HL-60/S4 treated with retinoic acid at 250 ng/mL for 4 days and 3 days (cell line): Measurements from ENCODE around the gene RGCC.

Experiments used
- in situ Hi-C: fragments of 300-500 bp; cut with MboI; formaldehyde crosslinking; loops from 2 replicates; pipeline ENCODE4 v1.7.0; 2022; ENCODE audit warnings: low sequenced_read_pairs

RGCC gene

DNA sequence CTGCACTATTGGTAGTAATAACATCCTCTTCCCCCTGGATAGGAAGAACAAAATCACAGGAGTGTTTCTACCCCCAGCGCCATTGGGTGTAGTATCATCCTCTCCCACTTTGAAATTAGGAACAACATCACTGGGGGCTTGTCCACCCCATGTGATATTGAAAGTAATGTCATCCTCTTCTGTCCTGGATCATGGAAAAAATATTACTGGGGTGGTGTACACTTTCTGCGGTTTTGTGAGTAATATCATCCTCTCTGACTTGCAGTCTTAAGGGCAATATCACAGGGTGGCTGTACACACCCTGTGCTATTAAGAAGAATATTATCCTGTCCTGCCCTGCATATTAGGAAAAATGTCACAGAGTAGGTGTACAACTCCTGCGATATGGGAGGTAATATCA lies 4.9 kb upstream of the RGCC start:
- in situ Hi-C loops: no loop called here

DNA sequence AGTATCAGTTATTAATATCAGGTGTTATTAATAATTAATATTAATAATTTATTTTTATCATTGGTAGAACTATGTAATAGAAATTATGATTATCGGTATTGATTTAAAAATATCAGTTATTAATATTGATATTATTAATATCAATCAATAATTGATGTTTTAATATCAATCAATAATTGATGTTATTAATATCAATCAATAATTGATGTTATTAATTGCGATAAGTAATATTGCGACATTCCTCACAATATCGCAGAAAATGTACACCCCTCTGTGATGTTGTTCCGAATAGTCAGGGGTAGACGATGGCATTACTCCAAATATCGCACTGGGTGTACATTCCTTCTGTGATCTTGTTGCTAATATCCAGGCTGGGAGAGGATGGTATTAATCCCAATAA lies 3.7 kb upstream of the RGCC start:
- in situ Hi-C loops: no loop called here

DNA sequence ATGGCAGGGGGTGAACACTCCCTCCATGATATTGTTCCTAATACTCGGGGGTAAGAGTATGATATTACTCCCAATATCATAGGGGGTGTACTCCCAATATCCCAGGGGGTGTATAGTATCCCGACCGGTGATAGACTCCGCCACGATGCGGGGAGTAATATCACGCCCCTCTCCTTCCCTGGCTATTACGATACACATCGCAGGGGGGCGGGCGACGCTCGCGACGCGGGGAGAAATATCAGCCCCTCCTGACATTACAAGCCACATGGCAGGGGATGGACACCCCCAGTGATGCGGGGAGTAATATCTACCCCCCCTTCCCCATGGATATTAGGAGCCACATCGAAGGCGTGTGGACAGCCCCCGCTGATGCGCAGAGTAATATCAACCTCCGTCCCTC lies 3.2 kb upstream of the RGCC start:
- in situ Hi-C loops: no loop called here

DNA sequence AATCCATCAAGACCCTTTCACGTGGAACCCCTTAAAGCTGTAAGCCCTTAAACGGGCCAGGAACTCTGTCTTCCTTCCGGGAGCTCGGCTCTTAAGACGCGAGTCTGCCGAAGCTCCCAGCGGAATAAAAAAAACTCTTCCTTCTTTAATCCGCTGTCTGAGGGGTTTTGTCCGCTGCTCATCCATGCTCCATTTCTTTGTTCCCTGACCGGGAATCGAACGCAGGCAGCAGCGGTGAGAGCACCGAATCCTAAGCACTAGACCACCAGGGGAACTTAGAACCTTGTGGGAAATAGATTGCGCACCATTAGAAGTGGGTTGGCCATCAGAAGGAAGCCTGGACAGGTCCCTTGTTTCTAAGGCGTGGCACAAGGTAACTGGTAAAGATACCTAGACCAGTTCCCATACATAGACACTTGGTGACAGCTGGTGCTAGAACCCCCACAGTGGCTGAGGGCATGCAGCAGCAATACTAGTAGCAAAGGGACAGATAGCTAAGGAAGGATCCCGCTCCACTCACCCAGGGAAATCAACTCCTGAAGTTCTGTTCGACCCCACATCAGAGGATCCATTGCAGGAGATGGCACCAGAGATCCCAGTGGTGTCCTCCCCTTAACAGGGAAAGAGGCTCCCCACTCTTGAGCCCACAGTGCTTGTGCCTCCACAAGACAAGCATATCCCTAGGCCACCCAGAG lies 1.5 kb upstream of the RGCC start:
- in situ Hi-C loops: no loop called here

DNA sequence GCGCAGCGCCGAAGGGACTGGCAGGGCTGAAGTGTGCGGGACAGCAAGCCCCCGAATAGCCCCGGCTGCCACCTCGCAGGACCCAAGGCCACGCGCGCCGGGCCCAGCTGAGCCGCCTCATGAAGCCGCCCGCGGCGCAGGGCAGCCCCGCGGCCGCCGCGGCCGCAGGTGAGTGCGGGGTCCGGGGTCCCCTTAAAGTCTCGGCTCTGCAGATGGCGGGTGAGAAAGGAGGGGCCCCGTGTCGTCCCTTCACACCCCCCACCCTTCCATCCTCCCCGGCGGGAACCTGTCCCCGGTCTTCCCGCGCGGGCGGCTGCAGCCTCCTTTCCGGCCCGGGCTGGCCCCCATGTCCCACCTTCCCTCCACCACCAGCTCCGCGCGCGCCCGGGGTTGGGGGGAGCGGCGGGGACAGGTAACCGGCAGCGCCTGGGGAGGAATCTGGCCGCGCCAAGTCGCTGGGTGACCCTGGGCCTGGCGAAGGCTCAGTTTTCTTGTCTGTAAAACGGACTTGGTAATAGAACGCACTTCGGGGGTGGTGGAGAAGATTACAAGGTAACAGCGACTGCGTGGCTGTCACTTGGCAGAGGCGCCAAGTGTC lies 338 bp downstream of the RGCC start:
- in situ Hi-C loops: no loop called here

DNA sequence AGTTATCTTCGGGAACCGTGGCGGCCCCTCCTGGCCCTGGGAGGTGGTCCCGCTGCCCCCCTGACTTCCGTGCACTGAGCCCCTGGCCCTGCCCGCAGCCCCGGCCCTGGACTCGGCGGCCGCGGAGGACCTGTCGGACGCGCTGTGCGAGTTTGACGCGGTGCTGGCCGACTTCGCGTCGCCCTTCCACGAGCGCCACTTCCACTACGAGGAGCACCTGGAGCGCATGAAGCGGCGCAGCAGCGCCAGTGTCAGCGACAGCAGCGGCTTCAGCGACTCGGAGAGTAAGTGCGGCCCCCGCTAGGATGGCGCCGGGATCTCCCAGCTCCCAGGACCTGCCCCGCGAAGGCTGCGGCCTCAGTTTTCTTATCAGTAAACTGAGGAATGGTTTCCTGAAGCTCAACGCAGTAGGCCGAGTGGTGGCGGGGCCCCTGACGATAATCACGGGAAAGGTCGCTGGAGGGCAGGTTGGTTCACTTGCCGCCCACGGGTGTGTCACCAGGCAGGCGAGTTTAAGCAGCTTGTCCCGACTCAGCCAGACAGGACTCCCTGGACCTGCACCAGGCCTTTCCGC lies 924 bp downstream of the RGCC start:
- in situ Hi-C loops: no loop called here

DNA sequence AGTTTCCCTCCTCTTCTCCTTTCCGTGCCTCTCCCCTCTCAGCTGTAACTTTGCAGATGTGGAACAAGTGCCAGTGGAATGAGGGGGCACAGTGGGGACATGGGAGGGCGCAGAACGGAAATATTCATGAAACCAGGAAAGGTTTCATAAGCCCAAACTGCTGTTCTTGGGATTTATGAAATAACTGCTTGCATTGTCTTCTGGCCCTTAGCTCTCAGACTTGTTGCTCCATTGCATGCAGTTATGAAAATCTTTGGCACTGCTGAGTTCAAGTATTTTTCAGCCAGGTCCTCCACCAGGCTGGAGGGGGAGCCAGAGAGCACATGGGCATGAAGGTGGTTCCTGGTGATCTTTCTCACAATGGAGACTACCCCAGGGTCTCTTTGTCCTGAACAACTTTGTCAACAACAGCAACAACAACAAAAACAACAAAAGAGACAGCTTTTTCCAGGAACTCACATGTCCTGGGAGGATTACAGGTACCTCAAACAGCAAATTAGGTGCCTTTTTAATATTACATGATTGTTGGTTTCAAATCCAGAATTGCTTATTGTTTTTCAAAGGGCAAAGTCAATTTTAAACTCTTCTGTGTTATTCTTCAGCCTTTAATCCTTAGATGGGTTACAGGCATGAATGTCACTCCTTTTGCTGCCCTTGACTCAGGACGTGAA lies 1.5 kb downstream of the RGCC start:
- in situ Hi-C loops: no loop called here

DNA sequence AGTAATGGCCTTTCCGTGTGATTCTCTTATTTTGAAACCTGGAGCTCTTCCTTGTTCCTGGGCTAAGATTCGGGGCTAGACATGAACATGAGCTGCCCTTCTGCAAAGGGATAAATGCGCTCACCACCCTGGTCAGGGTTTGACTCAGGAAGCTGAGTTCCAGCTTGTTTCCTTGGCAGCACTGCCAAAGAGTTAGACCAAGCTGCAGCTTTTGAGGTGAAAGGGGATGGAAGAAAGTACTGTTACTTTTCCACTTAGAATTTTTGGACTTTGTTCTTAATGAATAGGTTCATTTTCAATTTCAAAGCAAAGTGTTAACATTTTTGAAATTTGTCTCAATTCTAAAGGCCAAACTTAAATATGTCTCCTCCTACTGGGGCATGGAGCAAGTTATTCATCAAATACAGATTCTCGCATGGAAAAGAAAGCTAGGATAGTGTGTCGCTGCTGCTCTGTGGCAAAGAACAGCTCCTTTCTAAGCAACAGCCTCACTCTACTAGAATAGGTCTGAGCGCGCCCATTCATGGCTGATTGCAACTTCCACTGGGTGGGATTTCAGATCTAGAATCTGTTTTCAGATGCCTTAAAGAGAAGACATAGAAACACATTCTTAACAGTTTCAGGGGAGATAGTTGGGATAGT lies 2.2 kb downstream of the RGCC start:
- in situ Hi-C loops: no loop called here

DNA sequence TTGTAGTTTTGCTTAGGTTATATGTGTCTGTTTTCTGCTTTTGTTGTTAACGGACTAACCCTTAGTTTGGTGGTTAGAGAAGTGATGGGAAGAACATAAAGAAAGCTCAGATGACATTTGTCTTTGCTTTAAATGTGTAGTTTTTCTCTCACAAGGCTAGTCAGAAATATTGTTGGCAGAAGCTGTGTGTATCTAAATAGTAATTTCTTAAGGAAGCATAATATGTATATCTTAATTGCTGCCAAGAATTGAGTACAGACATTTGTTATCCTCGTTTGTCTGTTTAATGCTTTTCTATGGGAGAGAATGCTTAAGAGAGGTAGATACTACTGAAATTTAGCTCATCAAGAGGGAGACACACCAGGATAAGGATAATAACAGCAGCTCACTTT lies 2.7 kb downstream of the RGCC start:
- in situ Hi-C loops: no loop called here

DNA sequence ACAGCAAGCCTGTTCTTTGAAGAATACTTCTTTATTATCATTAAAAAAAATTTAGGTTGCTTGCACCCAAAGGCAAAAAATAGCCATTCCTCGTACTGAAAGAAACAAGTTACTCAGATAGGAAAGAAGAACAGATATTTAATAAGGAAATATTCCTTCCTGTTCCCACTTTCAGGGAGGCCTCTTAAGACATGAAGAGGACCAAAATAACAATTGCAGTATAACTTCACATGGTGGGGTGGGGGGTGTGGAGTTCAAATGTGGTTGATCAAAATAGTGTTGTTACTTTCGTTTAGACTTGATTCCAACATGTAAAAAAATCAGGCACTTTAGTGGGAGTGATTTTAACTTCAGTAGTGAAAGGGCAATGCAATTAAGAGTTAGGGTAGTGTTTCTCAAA lies 3.6 kb downstream of the RGCC start:
- in situ Hi-C loops: no loop called here

DNA sequence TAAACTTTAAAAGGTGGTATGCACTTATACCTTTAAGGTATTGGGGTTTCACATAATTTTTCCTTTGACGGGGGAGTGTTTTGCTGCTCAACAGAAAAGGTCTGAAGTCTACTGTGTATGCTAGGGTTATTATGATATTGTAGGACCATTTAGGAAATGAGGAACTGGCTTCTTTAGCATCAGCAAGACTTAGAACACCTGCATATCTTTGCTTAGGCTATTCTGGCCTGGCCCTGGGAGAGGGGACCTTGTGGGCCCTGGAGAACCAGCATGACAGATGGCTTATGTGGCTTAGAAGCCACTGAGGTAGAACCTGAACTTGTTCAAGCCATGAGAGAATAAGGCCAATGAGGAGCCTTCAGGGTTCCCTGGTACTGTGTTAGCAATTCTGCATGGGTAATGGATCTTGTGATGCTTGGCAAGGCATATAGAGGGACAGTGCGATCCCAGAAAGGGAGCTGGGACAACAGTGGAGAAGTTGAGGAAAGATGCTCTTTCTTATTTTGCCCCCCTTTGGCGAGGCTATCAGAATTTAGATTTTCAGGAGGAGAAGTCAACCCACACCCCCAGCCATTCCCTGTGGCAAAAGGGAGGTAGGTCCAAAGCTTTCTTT lies 4.3 kb downstream of the RGCC start:
- in situ Hi-C loops: no loop called here

DNA sequence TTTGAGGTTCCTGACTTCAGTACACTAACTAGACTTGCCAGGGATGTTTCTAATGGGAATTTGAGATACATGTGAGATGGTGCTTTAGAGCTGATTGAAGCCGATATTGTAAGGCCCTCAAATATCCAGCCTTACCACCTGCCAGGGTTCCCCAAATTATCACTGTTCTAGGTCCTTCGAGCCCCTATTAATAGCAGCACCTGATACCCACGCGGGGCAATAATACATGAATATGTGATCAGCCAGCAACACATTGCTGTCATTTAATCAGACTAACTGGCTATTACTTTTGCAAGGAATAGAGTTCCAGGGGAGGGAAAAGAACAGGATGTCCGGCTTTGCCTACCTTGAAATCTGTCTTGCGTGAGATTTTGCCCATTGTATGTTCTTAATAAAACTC lies 5.1 kb downstream of the RGCC start:
- in situ Hi-C loops: no loop called here

DNA sequence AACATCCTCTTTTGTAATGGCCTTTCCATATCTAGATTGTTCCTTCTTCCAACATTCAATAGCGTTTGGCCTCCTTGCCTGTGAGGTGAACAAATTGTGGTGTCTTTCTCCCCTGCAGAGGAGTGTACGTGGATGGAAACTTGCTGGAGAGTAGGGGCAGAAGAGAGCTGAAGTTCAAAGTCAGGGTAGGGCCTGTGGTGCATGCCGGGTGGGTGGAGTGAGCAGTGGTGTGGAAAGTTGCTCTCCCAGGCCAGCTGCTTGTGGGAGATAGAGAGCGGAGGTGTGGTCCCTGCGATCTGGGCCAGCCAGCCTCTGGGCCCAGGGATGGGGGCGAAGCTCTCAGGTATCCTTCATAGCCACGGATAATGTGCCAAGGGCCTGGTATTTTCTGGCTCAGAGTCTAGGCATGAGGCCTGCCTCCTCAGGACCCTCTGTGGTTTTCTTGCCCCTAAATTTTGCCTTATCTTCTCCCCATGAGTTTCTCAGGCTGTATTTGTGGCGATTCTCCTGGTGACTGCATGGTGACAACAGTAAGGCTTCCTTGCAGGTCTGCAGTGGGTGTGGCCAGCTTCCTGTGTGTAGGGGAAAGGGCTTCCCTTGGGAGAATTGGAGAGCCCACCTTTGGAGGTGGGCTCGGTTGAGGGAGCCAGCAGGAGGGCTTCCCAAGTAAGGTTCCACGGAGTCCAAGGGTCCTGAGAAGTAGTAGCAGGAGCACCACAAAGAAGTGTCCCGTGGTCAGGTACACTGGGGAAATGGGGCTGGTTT lies 6.7 kb downstream of the RGCC start:
- in situ Hi-C loops: no loop called here

DNA sequence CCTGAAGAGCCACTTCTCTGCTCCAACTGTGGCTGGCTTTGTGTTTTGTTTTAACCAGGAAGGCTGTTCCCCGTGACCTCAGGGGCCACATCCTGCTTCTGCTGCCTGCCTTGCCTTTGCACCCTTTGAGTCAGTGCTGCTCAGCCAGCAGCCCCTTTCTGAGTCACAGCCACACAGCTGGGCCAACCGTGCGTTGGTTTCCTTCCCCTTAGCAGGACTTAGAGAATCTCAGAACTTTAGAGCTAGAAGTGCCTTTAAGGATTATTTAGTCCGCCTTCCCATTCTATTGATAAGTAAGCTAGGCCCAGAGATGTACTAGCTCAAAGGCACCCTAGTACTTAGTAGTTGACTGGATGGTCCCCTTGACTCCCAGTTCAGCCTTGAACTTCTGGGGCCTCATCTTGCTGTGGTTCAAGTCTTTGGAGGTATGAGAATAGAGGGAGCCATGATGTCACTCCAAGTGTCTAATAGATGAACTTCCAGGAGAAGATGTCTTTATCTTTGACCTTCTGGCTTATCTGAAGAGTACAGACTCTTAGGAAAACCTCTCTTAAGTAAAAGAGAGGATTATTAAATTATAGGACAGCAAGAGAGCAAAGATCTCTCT lies 8.0 kb downstream of the RGCC start:
- in situ Hi-C loops: no loop called here

DNA sequence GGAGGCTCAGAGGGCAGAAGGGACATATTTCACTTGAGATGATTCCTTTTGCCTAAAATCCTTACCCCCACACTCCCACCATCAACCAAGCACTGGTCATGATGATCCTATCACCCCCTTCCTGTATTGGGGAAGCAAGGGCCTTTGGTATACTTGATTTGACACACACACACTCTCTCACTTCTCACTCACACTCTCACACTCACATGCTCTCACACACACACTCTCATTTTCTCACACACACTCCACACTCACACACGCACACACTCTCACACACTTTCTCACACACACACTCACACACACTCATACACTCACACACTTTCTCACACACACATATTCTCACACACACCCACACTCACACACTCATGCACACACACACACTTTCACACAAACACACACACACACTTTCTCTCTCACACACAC lies 8.6 kb downstream of the RGCC start:
- in situ Hi-C loops: no loop called here

DNA sequence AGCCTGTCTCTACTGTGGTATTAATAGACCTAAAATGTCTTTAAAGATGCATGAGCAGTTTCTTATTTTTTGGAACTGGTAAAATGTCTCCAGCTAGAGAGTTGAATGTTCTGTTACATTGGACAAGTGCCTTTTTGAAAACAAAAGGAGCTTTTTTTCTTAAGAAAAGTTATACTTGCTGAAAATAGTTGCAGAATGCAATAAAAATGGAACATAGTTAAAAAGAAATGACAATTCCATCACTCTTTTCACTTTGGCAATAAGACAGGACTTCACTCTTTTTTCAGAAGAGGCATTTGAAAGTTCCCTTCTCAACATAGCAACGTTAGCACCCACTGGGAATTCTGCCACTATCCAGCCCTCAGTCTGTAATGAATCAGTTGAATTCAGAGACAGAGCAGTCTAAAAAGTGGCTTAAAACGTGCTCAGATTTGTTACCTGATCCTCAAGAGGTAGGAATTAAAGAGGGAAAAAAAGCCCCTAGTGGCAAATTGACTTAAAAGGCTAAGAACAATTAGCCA lies 10.1 kb downstream of the RGCC start:
- in situ Hi-C loops: no loop called here

DNA sequence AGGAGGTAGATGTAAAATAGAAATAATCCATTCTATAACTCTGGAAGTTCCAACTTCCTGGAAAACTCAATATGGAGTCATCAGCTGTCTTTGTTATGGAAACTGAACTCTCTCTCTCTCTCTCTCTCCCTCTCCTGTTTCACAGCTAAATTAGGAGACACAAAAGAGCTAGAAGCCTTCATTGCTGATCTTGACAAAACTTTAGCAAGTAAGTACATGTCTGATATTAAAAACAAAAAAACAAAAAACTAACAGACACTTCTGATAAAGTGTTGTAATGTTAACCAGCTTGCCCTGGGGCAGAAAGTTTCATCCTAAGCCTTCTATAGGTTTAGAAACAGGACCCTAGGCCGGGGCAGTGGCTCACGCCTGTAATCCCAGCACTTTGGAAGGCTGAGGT lies 11.3 kb downstream of the RGCC start:
- in situ Hi-C loops: no loop called here

DNA sequence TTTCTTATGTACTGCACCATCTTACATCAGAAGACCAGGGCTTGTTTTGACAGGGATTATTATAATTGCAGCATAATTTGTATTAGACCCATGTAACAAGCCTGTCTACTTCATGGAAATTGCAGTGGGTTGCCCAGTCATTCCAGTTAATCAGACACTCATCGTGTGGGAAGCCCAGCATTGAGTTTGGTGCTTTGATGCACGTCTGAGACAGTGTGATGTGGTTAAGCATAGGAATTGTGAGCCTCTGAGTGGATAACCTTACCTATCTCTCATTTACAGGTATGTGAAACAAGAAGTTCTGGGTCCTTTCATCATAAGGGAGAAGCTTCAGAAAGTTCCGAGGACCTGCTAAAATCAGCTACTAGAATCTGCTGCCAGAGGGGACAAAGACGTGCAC lies 12.8 kb downstream of the RGCC start:
- in situ Hi-C loops: no loop called here

DNA sequence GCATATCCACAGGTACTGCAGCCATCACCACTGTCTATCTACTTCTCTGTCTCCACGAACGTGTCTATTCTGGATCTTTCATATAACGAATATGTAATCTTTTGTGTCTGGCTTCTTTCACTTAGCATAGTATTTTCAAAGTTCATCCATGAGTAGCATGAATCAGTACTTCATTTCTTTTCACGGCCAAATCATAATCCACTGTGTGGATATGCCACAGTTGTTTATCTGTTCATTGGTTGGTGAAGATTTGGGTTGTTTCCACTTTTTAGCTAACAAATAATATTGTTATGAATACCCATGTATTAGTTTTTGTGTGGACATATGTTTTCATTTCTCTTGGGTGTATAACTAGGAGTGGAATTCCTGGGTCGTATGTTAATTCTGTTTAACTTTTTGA lies 14.4 kb downstream of the RGCC start:
- in situ Hi-C loops: no loop called here

DNA sequence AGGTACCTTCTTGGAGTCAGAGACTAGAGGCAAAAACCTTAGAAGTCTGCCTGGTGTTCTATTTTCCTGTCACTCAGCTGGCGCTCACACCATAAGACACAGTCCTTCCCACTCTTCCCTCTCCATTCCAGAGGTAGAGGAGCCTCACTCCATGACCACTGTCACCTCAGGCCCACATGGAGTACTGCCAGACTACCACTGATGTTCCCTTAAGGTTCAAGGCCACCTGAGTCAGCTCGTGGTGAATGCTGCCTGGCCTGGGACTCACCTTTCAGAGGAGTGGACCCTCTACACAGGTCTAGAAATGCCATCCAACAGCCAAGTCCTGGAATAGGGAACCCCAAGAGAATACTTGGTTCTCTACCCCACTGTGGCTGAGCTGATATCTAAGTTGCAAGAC lies 29.9 kb downstream of the RGCC start:
- in situ Hi-C loops: no loop called here
